ENCODE measurements around the gene RBM39.

DNA sequence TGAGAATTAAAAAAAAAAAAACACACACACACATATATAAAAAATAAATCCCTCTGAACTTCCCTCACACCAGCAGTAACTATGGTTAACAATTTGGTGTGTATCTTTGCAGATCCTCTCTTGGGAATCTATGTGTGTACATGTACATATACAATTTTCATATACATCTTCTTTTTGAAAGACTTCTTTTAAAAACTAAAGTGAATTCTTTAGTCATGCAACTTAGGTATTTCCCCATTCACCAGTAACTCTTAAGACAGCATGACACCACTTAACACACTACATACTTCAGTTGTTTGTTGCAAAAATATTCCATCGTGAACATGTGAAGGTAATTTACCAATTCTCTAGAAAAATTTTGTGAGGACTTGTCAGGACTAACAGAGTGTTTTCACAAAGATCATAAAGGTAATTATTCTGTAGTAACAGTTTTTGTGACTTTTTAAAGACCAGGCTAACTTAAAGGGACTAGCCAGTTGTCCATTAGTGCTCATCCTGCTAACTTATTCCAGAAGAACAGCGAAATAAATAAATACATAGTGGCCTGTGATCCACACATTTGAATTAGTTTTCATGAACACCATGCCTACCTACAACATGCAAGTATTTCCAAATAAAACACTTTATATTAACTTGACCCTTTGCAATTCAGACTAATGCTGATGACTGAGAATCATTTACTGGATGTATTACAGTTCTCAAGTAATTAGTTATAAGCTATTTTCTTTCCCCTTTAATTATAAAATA is 12.1 kb downstream of the RBM39 start:
- TF ChIP-seq, protein P1, sequence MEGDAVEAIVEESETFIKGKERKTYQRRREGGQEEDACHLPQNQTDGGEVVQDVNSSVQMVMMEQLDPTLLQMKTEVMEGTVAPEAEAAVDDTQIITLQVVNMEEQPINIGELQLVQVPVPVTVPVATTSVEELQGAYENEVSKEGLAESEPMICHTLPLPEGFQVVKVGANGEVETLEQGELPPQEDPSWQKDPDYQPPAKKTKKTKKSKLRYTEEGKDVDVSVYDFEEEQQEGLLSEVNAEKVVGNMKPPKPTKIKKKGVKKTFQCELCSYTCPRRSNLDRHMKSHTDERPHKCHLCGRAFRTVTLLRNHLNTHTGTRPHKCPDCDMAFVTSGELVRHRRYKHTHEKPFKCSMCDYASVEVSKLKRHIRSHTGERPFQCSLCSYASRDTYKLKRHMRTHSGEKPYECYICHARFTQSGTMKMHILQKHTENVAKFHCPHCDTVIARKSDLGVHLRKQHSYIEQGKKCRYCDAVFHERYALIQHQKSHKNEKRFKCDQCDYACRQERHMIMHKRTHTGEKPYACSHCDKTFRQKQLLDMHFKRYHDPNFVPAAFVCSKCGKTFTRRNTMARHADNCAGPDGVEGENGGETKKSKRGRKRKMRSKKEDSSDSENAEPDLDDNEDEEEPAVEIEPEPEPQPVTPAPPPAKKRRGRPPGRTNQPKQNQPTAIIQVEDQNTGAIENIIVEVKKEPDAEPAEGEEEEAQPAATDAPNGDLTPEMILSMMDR (conservative IDR thresholded peaks at IDR 0.05; ENCODE audit: low read depth in 2 of 2) = no peak
- TF ChIP-seq, protein P2, sequence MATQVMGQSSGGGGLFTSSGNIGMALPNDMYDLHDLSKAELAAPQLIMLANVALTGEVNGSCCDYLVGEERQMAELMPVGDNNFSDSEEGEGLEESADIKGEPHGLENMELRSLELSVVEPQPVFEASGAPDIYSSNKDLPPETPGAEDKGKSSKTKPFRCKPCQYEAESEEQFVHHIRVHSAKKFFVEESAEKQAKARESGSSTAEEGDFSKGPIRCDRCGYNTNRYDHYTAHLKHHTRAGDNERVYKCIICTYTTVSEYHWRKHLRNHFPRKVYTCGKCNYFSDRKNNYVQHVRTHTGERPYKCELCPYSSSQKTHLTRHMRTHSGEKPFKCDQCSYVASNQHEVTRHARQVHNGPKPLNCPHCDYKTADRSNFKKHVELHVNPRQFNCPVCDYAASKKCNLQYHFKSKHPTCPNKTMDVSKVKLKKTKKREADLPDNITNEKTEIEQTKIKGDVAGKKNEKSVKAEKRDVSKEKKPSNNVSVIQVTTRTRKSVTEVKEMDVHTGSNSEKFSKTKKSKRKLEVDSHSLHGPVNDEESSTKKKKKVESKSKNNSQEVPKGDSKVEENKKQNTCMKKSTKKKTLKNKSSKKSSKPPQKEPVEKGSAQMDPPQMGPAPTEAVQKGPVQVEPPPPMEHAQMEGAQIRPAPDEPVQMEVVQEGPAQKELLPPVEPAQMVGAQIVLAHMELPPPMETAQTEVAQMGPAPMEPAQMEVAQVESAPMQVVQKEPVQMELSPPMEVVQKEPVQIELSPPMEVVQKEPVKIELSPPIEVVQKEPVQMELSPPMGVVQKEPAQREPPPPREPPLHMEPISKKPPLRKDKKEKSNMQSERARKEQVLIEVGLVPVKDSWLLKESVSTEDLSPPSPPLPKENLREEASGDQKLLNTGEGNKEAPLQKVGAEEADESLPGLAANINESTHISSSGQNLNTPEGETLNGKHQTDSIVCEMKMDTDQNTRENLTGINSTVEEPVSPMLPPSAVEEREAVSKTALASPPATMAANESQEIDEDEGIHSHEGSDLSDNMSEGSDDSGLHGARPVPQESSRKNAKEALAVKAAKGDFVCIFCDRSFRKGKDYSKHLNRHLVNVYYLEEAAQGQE (IDR thresholded peaks at IDR 0.05; ENCODE audit: unreplicated experiment) = no peak
- TF ChIP-seq STAT1 (IDR thresholded peaks at IDR 0.05; ENCODE audit: unreplicated experiment) (no peak), EZH2 (IDR thresholded peaks at IDR 0.05; ENCODE audit: low read depth, unreplicated experiment) (no peak)

All from GM23338 (cell line).